Ishikawa (cell line): ENCODE data around the gene HOTAIR.

Experiments
- CEBPB ChIP-seq: IDR thresholded peaks from 2 replicates; pipeline ENCODE4 v1.6.1; 2012
- CREB1 ChIP-seq: IDR thresholded peaks from 2 replicates; pipeline ENCODE4 v1.6.1; 2012; ENCODE audit warnings: low read depth
- EP300 ChIP-seq: IDR thresholded peaks from 2 replicates; pipeline ENCODE4 v1.6.1; 2012; ENCODE audit warnings: borderline replicate concordance
- FOXM1 ChIP-seq: IDR thresholded peaks from 2 replicates; pipeline ENCODE4 v1.6.1; 2012; ENCODE audit warnings: low read depth, borderline replicate concordance
- MAX ChIP-seq: IDR thresholded peaks from 2 replicates; pipeline ENCODE4 v1.6.1; 2012
- RAD21 ChIP-seq: IDR thresholded peaks from 2 replicates; pipeline ENCODE4 v1.6.1; 2012; ENCODE audit warnings: low read depth
- TAF1 ChIP-seq: IDR thresholded peaks from 2 replicates; pipeline ENCODE4 v1.6.1; 2012; ENCODE audit warnings: low read depth, mild to moderate bottlenecking
- TEAD4 ChIP-seq: IDR thresholded peaks from 2 replicates; pipeline ENCODE4 v1.6.1; 2012
- YY1 ChIP-seq: IDR thresholded peaks from 2 replicates; pipeline ENCODE4 v1.6.1; 2012; ENCODE audit warnings: low read depth

- TF ChIP-seq YY1 (no peak), RAD21 (no peak), FOXM1 (no peak), TEAD4 (no peak), EP300 (no peak), TAF1 (no peak), CREB1 (no peak), CEBPB (no peak), MAX (no peak)
Measured at GRCh38 chr12:53956251-53956887, 18.4 kb downstream of the HOTAIR start.
